MG63 (cell line): ENCODE measurements around the gene PAPPA. TPM values are rescaled to one million over a fixed set of nuclear protein-coding genes. Genes with fewer than 3 reads are reported as not detected.
A peak's percentile ranks its signal among the peaks of the same experiment; 100 is the strongest.

Source experiments
- DNase-seq: peaks from one replicate; pipeline ENCODE4 v3.0.0-alpha.2; 2020
- H3K27me3 ChIP-seq: fragments of 250-450 bp; sonication (Bioruptor Pico); 2 replicates; pipeline ENCODE4 v1.5.1; 2020; ENCODE audit warnings: mild to moderate bottlenecking, moderate library complexity
- H3K36me3 ChIP-seq: fragments of 250-450 bp; sonication (Bioruptor Pico); 2 replicates; pipeline ENCODE4 v1.5.1; 2020; ENCODE audit warnings: mild to moderate bottlenecking, moderate library complexity
- H3K4me3 ChIP-seq: fragments of 250-450 bp; sonication (Bioruptor Pico); 2 replicates; pipeline ENCODE4 v1.5.1; 2020; ENCODE audit warnings: mild to moderate bottlenecking, moderate library complexity
- H3K9me3 ChIP-seq: fragments of 250-450 bp; sonication (Bioruptor Pico); 2 replicates; pipeline ENCODE4 v1.5.1; 2020; ENCODE audit warnings: mild to moderate bottlenecking, moderate library complexity
- total RNA-seq: library from RNA; depleted of rRNA; stranded (reverse); fragments of >200 nt; shearing (Covaris generic); gene quantifications from 2 replicates; pipeline ENCODE4 v1.2.3, GENCODE V29; 2014; ENCODE audit warnings: low replicate concordance

Gene PAPPA
- total RNA-seq, 1 experiment from 2014 or later, result 0.10 TPM

GRCh38 chr9:116271991-116272390 is 118.4 kb downstream of the PAPPA start:
- Histone ChIP-seq H3K27me3 (no peaks in the 10 kb centered on the region), H3K4me3 (no peak overlapping the region), H3K36me3 (no peaks in the 10 kb centered on the region), H3K9me3 (no peaks in the 10 kb centered on the region)
- no peak for DNase-seq

GRCh38 chr9:116274293-116274692 is 120.7 kb downstream of the PAPPA start:
- Histone ChIP-seq H3K9me3 (no peaks in the 10 kb centered on the region), H3K4me3 (no peak overlapping the region), H3K36me3 (no peaks in the 10 kb centered on the region), H3K27me3 (no peaks in the 10 kb centered on the region)
- no peak for DNase-seq

- no peak overlapping the region for H3K4me3 ChIP-seq
- no peak for DNase-seq
- H3K9me3 ChIP-seq, result no peaks in the 10 kb centered on the region
- H3K36me3 ChIP-seq, result no peaks in the 10 kb centered on the region
- H3K27me3 ChIP-seq, result no peaks in the 10 kb centered on the region
Measured at GRCh38 chr9:116275418-116276195, 122.0 kb downstream of the PAPPA start.

GRCh38 chr9:116276196-116276493 is 122.6 kb downstream of the PAPPA start:
- no peaks in the 10 kb centered on the region for H3K9me3 ChIP-seq
- no peaks in the 10 kb centered on the region for H3K36me3 ChIP-seq
- no peak for DNase-seq
- no peak overlapping the region for H3K4me3 ChIP-seq
- H3K27me3 ChIP-seq, result no peaks in the 10 kb centered on the region

GRCh38 chr9:116276651-116277121 is 123.1 kb downstream of the PAPPA start:
- Histone ChIP-seq H3K4me3 (no peak overlapping the region), H3K9me3 (no peaks in the 10 kb centered on the region), H3K36me3 (no peaks in the 10 kb centered on the region), H3K27me3 (no peaks in the 10 kb centered on the region)
- DNase-seq, result no peak

GRCh38 chr9:116278326-116278725 is 124.7 kb downstream of the PAPPA start:
- Histone ChIP-seq H3K9me3 (no peaks in the 10 kb centered on the region), H3K27me3 (no peaks in the 10 kb centered on the region), H3K4me3 (no peak overlapping the region), H3K36me3 (no peaks in the 10 kb centered on the region)
- no peak for DNase-seq

- Histone ChIP-seq H3K27me3 (no peaks in the 10 kb centered on the region), H3K9me3 (no peaks in the 10 kb centered on the region), H3K36me3 (no peaks in the 10 kb centered on the region), H3K4me3 (no peak overlapping the region)
- no peak for DNase-seq
Measured at GRCh38 chr9:116279230-116279629, 125.6 kb downstream of the PAPPA start.

GRCh38 chr9:116280529-116280928 is 126.9 kb downstream of the PAPPA start:
- Histone ChIP-seq H3K4me3 (no peak overlapping the region), H3K9me3 (no peaks in the 10 kb centered on the region), H3K27me3 (no peaks in the 10 kb centered on the region), H3K36me3 (no peaks in the 10 kb centered on the region)
- DNase-seq, result no peak

- Histone ChIP-seq H3K36me3 (no peaks in the 10 kb centered on the region), H3K9me3 (no peaks in the 10 kb centered on the region)
Measured at GRCh38 chr9:116282597-116282996, 129.0 kb downstream of the PAPPA start.

GRCh38 chr9:116284518-116284917 is 130.9 kb downstream of the PAPPA start:
- Histone ChIP-seq H3K4me3 (no peak overlapping the region), H3K9me3 (no peaks in the 10 kb centered on the region), H3K27me3 (no peaks in the 10 kb centered on the region), H3K36me3 (no peaks in the 10 kb centered on the region)
- DNase-seq, result no peak

More at GRCh38 chr9:116282597-116282996, 129.0 kb downstream of the PAPPA start:
- Histone ChIP-seq H3K4me3 (no peak overlapping the region), H3K27me3 (no peaks in the 10 kb centered on the region)
- DNase-seq, result no peak

- no peaks in the 10 kb centered on the region for H3K36me3 ChIP-seq
Measured at GRCh38 chr9:116285320-116285719, 131.7 kb downstream of the PAPPA start.

GRCh38 chr9:116286297-116286696 is 132.7 kb downstream of the PAPPA start:
- DNase-seq, result no peak

More at GRCh38 chr9:116285320-116285719, 131.7 kb downstream of the PAPPA start:
- no peaks in the 10 kb centered on the region for H3K9me3 ChIP-seq
- no peak for DNase-seq
- no peaks in the 10 kb centered on the region for H3K27me3 ChIP-seq
- no peak overlapping the region for H3K4me3 ChIP-seq

GRCh38 chr9:116287721-116288120 is 134.1 kb downstream of the PAPPA start:
- H3K9me3 ChIP-seq, result no peaks in the 10 kb centered on the region
- no peak overlapping the region for H3K4me3 ChIP-seq
- no peaks in the 10 kb centered on the region for H3K27me3 ChIP-seq
- no peaks in the 10 kb centered on the region for H3K36me3 ChIP-seq
- peak; percentile 73 for DNase-seq

More at GRCh38 chr9:116286297-116286696, 132.7 kb downstream of the PAPPA start:
- no peaks in the 10 kb centered on the region for H3K27me3 ChIP-seq
- H3K4me3 ChIP-seq, result no peak overlapping the region
- H3K9me3 ChIP-seq, result no peaks in the 10 kb centered on the region
- H3K36me3 ChIP-seq, result no peaks in the 10 kb centered on the region

GRCh38 chr9:116288658-116289057 is 135.1 kb downstream of the PAPPA start:
- Histone ChIP-seq H3K27me3 (no peaks in the 10 kb centered on the region), H3K9me3 (no peaks in the 10 kb centered on the region), H3K36me3 (no peaks in the 10 kb centered on the region), H3K4me3 (no peak overlapping the region)
- DNase-seq, result peak; percentile 92

GRCh38 chr9:116297346-116297745 is 143.8 kb downstream of the PAPPA start:
- DNase-seq, result no peak
- Histone ChIP-seq H3K9me3 (no peaks in the 10 kb centered on the region), H3K36me3 (no peaks in the 10 kb centered on the region), H3K27me3 (no peaks in the 10 kb centered on the region), H3K4me3 (no peak overlapping the region)

- DNase-seq, result no peak
- Histone ChIP-seq H3K4me3 (no peak overlapping the region), H3K9me3 (no peaks in the 10 kb centered on the region), H3K27me3 (no peaks in the 10 kb centered on the region), H3K36me3 (no peaks in the 10 kb centered on the region)
Measured at GRCh38 chr9:116298249-116298648, 144.7 kb downstream of the PAPPA start.

- no peak for DNase-seq
- no peaks in the 10 kb centered on the region for H3K9me3 ChIP-seq
- H3K4me3 ChIP-seq, result no peak overlapping the region
- no peaks in the 10 kb centered on the region for H3K36me3 ChIP-seq
- H3K27me3 ChIP-seq, result no peaks in the 10 kb centered on the region
Measured at GRCh38 chr9:116298878-116299391, 145.3 kb downstream of the PAPPA start.

GRCh38 chr9:116300360-116300870 is 146.8 kb downstream of the PAPPA start:
- Histone ChIP-seq H3K27me3 (no peaks in the 10 kb centered on the region), H3K4me3 (no peak overlapping the region), H3K36me3 (no peaks in the 10 kb centered on the region), H3K9me3 (no peaks in the 10 kb centered on the region)
- DNase-seq, result peak; percentile 21
